Keratinocyte (primary cell): Measurements from ENCODE around the gene TLDC2. TPM values are rescaled to one million over a fixed set of nuclear protein-coding genes. Genes with fewer than 3 reads are reported as not detected.

Experiments used
- DNase-seq: peaks from one replicate; pipeline ENCODE4 v3.0.0-alpha.2; 2011; ENCODE audit warnings: low read depth, missing footprints, low spot score
- FAIRE-seq: peaks from 2 replicates; lab custom pipeline; 2011; peaks lifted over from hg19 to GRCh38; lab: Jason Lieb, UNC
- H2AFZ ChIP-seq: 2 replicates; pipeline ENCODE4 v1.6.0; 2012; ENCODE audit warnings: low read length, control low read depth, inconsistent platforms; ENCODE audit not compliant: control insufficient read depth
- H3K27ac ChIP-seq: 2 replicates; pipeline ENCODE4 v1.5.1; 2011; ENCODE audit warnings: low read length; ENCODE audit not compliant: control insufficient read depth, insufficient read depth
- H3K27me3 ChIP-seq: 3 replicates; pipeline ENCODE4 v1.6.0; 2011; ENCODE audit warnings: low read length; ENCODE audit not compliant: control insufficient read depth, insufficient read depth; ENCODE audit errors: extremely low read depth
- H3K36me3 ChIP-seq, 2 experiments: 2 replicates in 1 of 2; 3 replicates in 1 of 2; pipeline ENCODE4 v1.5.1; 2011; ENCODE audit warnings: low read length in 2 of 2, mild to moderate bottlenecking in 1 of 2; ENCODE audit not compliant: control insufficient read depth in 2 of 2, insufficient read depth in 2 of 2; ENCODE audit errors: extremely low read depth in 1 of 2
- H3K4me1 ChIP-seq: 3 replicates; pipeline ENCODE4 v1.5.1; 2011; ENCODE audit warnings: low read length; ENCODE audit not compliant: control insufficient read depth, insufficient read depth; ENCODE audit errors: extremely low read depth
- H3K4me2 ChIP-seq: 3 replicates; pipeline ENCODE4 v1.6.0; 2011; ENCODE audit warnings: low read depth, low read length; ENCODE audit not compliant: control insufficient read depth, insufficient read depth; ENCODE audit errors: extremely low read depth
- H3K4me3 ChIP-seq, 3 experiments: fragments of 200-600 bp in 1 of 3; sonication (generic) in 1 of 3; 2 replicates in 2 of 3; 3 replicates in 1 of 3; pipeline ENCODE4 v1.5.1; 2011 to 2016; ENCODE audit warnings: low read length in 3 of 3, mild to moderate bottlenecking in 3 of 3, control low read depth in 2 of 3, inconsistent platforms in 1 of 3, low read depth in 1 of 3, mixed read lengths in 1 of 3, mixed run types in 1 of 3, moderate library complexity in 1 of 3; ENCODE audit not compliant: control insufficient read depth in 2 of 3, insufficient read depth in 2 of 3; ENCODE audit errors: extremely low read depth in 1 of 3
- H3K79me2 ChIP-seq: 2 replicates; pipeline ENCODE4 v1.6.0; 2012; ENCODE audit warnings: low read length; ENCODE audit not compliant: control insufficient read depth, insufficient read depth
- H3K9ac ChIP-seq: 3 replicates; pipeline ENCODE4 v1.6.0; 2011; ENCODE audit warnings: low read length; ENCODE audit not compliant: control insufficient read depth, insufficient read depth; ENCODE audit errors: extremely low read depth
- H3K9me1 ChIP-seq: 3 replicates; pipeline ENCODE4 v1.6.0; 2011; ENCODE audit warnings: low read length; ENCODE audit not compliant: control insufficient read depth, insufficient read depth; ENCODE audit errors: extremely low read depth
- H3K9me3 ChIP-seq: 2 replicates; pipeline ENCODE4 v1.5.1; 2012; ENCODE audit warnings: low read depth, low read length; ENCODE audit not compliant: control insufficient read depth
- H4K20me1 ChIP-seq: 3 replicates; pipeline ENCODE4 v1.6.0; 2011; ENCODE audit warnings: low read length; ENCODE audit not compliant: control insufficient read depth, insufficient read depth; ENCODE audit errors: extremely low read depth
- CTCF ChIP-seq, 3 experiments: IDR thresholded peaks in 1 of 3; conservative IDR thresholded peaks in 1 of 3; optimal IDR thresholded peaks in 1 of 3; 2 replicates in 2 of 3; 3 replicates in 1 of 3; pipeline versions ENCODE3 to v1.5.1; 2011; ENCODE audit warnings: low read length in 3 of 3, mild to moderate bottlenecking in 3 of 3, moderate library complexity in 2 of 3, control low read depth in 1 of 3, inconsistent platforms in 1 of 3; ENCODE audit not compliant: insufficient read depth in 2 of 3; ENCODE audit errors: extremely low read depth in 1 of 3
- EZH2 ChIP-seq: IDR thresholded peaks from one replicate; pipeline ENCODE4 v1.6.1; 2012; ENCODE audit warnings: inconsistent platforms, mild to moderate bottlenecking, low read length, moderate library complexity
- dilution Hi-C: fragments of 300-500 bp; cut with MboI; formaldehyde crosslinking; loops from one replicate; pipeline ENCODE4 v1.7.0; 2020; ENCODE audit warnings: low sequenced_read_pairs; ENCODE audit not compliant: extremely low pct_ligation_motif_present
- polyA plus RNA-seq, 5 experiments: library from polyadenylated mRNA; depleted of rRNA in 3 of 5; stranded (reverse) in 3 of 5; stranded (forward) in 1 of 5; unstranded in 1 of 5; fragments of >200 nt; gene quantifications; 1 replicate in 1 of 5; 2 replicates in 3 of 5; 3 replicates in 1 of 5; pipeline versions ENCODE4 v1.2.1 to v1.2.3, GENCODE V29; 2011 to 2012; ENCODE audit warnings: missing spikeins in 2 of 5, low read depth in 1 of 5, low replicate concordance in 1 of 5

The TLDC2 gene
- polyA plus RNA-seq, 1 donor (not counting 4 experiments of a cell fraction or from before 2014, with no cell fraction given): 0.34 TPM

GRCh38 chr20:36860811-36861624 is 14.9 kb upstream of the TLDC2 start:
- Histone ChIP-seq H3K4me3 (peak overlapping the region; percentile 58 to 81 (median 71)), H3K9me1 (peaks cover under 1% of the 10 kb centered on the region), H3K79me2 (peaks cover 52% of the 10 kb centered on the region), H3K9me3 (no peaks in the 10 kb centered on the region), H3K4me2 (peak overlapping the region; percentile 92), H3K9ac (peak overlapping the region; percentile 84), H4K20me1 (peaks cover 4% of the 10 kb centered on the region), H3K27me3 (peaks cover 8% of the 10 kb centered on the region), H3K27ac (peak overlapping the region; percentile 55), H3K4me1 (peaks cover 57% of the 10 kb centered on the region), H3K36me3 (peaks cover 0 to 16% of the 10 kb centered on the region in 2 experiments), H2AFZ (no peak overlapping the region)
- TF ChIP-seq CTCF (optimal IDR thresholded peaks at IDR 0.05 in 1 of 3, IDR thresholded peaks at IDR 0.05 in 1 of 3, conservative IDR thresholded peaks at IDR 0.05 in 1 of 3; ENCODE audit: extremely low read depth in 1 of 3, insufficient read depth in 2 of 3, low read length in 3 of 3) (no peak), EZH2 (no peak)
- no peak for DNase-seq
- no peak for FAIRE-seq
- dilution Hi-C loops: no loop called here

GRCh38 chr20:36861625-36861874 is 14.4 kb upstream of the TLDC2 start:
- FAIRE-seq: no peak

More at GRCh38 chr20:36861625-36861874, 14.4 kb upstream of the TLDC2 start:
- H3K4me1 ChIP-seq: peaks cover 52% of the 10 kb centered on the region
- peaks cover 0 to 16% of the 10 kb centered on the region in 2 experiments for H3K36me3 ChIP-seq
- peak overlapping the region; percentile 55 for H3K27ac ChIP-seq
- H3K27me3 ChIP-seq: peaks cover 8% of the 10 kb centered on the region
- no peaks in the 10 kb centered on the region for H3K9me1 ChIP-seq
- peak overlapping the region; percentile 84 for H3K9ac ChIP-seq
- peaks cover 4% of the 10 kb centered on the region for H4K20me1 ChIP-seq
- peak overlapping the region; percentile 92 for H3K4me2 ChIP-seq
- H2AFZ ChIP-seq: no peak overlapping the region
- H3K4me3 ChIP-seq: peak overlapping the region; percentile 58 to 81 (median 71)
- dilution Hi-C loops: no loop called here
- TF ChIP-seq CTCF (optimal IDR thresholded peaks at IDR 0.05 in 1 of 3, IDR thresholded peaks at IDR 0.05 in 1 of 3, conservative IDR thresholded peaks at IDR 0.05 in 1 of 3; ENCODE audit: extremely low read depth in 1 of 3, insufficient read depth in 2 of 3, low read length in 3 of 3) (no peak), EZH2 (no peak)
- no peaks in the 10 kb centered on the region for H3K9me3 ChIP-seq
- no peak for DNase-seq
- H3K79me2 ChIP-seq: peaks cover 47% of the 10 kb centered on the region
